NCI-H82 (cell line): ENCODE measurements around the gene NAALADL1.
A peak's percentile ranks its signal among the peaks of the same experiment; 100 is the strongest.

Source experiments
- DNase-seq: peaks from one replicate; lab custom pipeline; 2025; lab: John Stamatoyannopoulos, UW

Gene NAALADL1

GRCh38 chr11:65083134-65083833 lies 24.9 kb upstream of the NAALADL1 start:
- no peak for DNase-seq

GRCh38 chr11:65078786-65079342 lies 20.5 kb upstream of the NAALADL1 start:
- no peak for DNase-seq

- peak; percentile 69 for DNase-seq
Measured at GRCh38 chr11:65078151-65078550, 19.8 kb upstream of the NAALADL1 start.

- DNase-seq: peak; percentile 79
Measured at GRCh38 chr11:65077451-65077850, 19.1 kb upstream of the NAALADL1 start.

GRCh38 chr11:65072631-65072966 lies 14.2 kb upstream of the NAALADL1 start:
- no peak for DNase-seq

GRCh38 chr11:65071907-65072630 lies 13.7 kb upstream of the NAALADL1 start:
- DNase-seq: no peak

GRCh38 chr11:65069217-65069616 lies 10.9 kb upstream of the NAALADL1 start:
- no peak for DNase-seq

GRCh38 chr11:65067446-65067845 lies 9.1 kb upstream of the NAALADL1 start:
- no peak for DNase-seq

GRCh38 chr11:65066805-65067291 lies 8.5 kb upstream of the NAALADL1 start:
- DNase-seq: no peak

GRCh38 chr11:65066315-65066714 lies 8.0 kb upstream of the NAALADL1 start:
- no peak for DNase-seq

GRCh38 chr11:65065851-65066250 lies 7.5 kb upstream of the NAALADL1 start:
- DNase-seq: no peak

- DNase-seq: peak; percentile 26
Measured at GRCh38 chr11:65064847-65065240, 6.5 kb upstream of the NAALADL1 start.

GRCh38 chr11:65063532-65063931 lies 5.2 kb upstream of the NAALADL1 start:
- DNase-seq: no peak

- peak; percentile 17 for DNase-seq
Measured at GRCh38 chr11:65060913-65061408, 2.6 kb upstream of the NAALADL1 start.

- DNase-seq: no peak
Measured at GRCh38 chr11:65059959-65060824, 1.8 kb upstream of the NAALADL1 start.

GRCh38 chr11:65059523-65059922 lies 1.2 kb upstream of the NAALADL1 start:
- no peak for DNase-seq

GRCh38 chr11:65058012-65058411 lies 341 bp downstream of the NAALADL1 start:
- DNase-seq: no peak

- no peak for DNase-seq
Measured at GRCh38 chr11:65057526-65057925, 827 bp downstream of the NAALADL1 start.

GRCh38 chr11:65056999-65057398 lies 1.4 kb downstream of the NAALADL1 start:
- DNase-seq: no peak

GRCh38 chr11:65055538-65055937 lies 2.8 kb downstream of the NAALADL1 start:
- no peak for DNase-seq

- no peak for DNase-seq
Measured at GRCh38 chr11:65053827-65054508, 4.4 kb downstream of the NAALADL1 start.
